Activated effector memory CD4-positive, alpha-beta T cell treated with anti-CD3 and anti-CD28 coated beads, Interleukin-2, amount 50 U/mL, for 16 hours (primary cell): Measurements from ENCODE around the gene HECTD4.

Experiments
- DNase-seq: peaks from one replicate; pipeline ENCODE4 v3.0.0-alpha.2; 2020

The HECTD4 gene

DNA sequence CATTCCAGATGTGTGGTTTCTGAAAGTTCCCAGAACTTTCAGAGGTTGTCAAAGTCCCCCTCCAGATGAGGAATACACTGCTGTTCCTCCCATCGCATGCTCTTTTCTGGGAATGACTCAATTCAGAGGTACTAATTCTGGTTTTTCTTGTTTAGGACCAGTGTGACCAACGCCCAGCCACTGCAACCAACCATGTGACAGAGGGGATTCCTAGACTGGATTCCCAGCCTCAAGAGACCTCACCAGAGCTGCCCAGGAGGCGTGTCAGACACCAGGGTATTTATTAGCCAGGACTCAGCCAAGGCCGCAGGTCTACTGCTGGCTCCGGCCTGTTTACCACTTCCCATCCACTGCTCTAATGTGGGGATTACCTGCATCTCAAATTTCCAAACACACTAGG is 232.6 kb downstream of the HECTD4 start:
- peak; percentile 43 for DNase-seq

DNA sequence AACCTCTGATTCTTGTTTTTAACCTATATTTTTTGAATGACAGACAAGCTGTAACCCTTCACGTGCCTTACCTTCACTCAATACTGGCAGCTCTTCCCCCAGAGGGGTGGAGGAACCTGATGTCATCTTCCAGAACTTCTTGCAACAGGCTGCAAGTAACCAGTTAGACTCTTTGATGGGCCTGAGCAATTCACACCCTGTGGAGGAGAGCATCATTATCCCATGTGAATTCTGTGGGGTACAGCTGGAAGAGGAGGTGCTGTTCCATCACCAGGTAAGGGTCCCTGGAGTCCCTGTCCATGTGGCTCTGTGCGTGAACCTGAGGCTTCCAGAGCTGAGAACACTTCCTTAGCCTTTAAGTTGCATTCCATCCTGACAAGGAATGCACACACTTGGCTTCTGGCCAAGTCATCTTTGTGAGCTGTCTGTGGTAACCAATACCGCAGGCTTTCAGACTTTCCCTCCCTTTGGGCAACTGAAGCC is 234.2 kb downstream of the HECTD4 start:
- DNase-seq = peak; percentile 12

DNA sequence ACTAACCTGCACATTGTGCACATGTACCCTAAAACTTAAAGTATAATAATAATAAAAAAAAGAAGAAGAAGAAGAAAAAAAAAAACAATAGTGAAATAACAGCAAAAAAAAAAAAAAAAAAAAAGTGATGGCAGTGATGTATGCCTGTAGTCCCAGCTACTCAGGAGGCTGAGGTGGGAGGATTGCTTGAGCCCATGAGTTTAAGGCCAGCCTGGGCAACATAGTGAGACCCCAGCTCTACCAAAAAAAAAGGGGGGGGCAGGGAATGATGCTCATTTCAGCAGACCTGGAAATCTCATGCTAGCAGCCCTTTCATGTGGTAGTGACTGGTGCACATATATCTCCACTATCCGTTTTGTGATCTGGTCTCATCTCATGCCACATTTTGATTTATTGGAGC is 236.1 kb downstream of the HECTD4 start:
- no peak for DNase-seq

DNA sequence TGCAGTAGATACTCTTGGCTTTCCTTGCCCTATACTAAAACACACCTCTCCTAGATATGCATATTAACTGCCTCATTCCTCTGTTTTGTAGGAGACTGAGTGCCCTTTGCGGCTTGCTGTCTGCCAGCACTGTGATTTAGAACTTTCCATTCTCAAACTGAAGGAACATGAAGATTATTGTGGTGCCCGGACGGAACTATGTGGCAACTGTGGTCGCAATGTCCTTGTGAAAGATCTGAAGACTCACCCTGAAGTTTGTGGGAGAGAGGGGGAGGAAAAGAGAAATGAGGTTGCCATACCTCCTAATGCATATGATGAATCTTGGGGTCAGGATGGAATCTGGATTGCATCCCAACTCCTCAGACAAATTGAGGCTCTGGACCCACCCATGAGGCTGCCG is 241.5 kb downstream of the HECTD4 start:
- DNase-seq = no peak

DNA sequence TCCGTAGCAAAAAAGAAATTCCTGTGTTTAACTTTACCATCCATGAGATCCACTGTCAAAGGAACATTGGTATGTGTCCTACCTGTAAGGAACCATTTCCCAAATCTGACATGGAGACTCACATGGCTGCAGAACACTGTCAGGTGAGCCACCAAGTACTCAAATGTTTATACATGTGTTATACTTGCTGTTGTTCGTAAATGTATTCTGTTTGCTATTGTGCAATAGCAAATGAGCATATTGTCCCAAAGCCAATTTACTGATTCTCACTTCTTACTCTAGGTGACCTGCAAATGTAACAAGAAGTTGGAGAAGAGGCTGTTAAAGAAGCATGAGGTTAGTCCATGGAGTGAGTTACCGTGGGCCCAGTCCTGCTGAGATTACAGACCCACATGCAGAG is 247.5 kb downstream of the HECTD4 start:
- no peak for DNase-seq

DNA sequence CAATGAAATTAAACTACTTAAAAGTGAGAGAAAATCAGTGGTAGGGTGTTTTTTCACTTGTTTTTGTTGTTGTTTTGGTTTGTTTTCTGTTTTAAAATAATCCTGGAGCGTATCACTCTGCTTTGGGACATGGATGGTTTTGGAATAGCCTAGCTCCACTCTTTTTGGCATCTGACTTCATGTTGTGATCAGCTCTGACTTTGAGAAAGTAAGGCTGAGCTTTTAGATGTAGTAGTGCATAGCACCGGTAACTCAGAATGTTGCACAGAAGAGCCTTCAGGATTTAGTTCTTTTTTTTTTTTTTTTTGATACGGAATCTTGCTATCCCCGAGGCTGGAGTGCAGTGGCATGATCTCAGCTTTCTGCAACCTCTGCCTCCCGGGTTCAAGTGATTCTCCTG is 248.8 kb downstream of the HECTD4 start:
- no peak for DNase-seq

DNA sequence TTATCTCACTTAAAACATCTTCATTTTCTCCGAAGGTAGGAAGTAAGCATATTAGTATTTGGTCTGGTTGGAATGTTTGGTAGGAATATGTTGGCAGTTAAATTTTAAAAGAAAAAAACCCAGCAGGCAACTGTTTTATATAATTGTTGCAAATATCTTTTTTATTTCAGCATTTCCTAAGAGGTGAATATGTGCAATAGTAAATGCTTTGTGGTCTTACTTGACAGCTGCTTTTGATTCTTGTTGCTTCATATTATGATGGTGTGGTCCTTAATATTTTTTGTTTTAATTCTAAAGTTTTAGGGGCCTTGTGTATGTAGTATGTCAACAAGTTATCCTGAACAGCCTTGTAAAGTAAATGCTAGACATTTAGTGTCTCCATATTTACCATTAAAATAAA is 250.5 kb downstream of the HECTD4 start:
- no peak for DNase-seq

DNA sequence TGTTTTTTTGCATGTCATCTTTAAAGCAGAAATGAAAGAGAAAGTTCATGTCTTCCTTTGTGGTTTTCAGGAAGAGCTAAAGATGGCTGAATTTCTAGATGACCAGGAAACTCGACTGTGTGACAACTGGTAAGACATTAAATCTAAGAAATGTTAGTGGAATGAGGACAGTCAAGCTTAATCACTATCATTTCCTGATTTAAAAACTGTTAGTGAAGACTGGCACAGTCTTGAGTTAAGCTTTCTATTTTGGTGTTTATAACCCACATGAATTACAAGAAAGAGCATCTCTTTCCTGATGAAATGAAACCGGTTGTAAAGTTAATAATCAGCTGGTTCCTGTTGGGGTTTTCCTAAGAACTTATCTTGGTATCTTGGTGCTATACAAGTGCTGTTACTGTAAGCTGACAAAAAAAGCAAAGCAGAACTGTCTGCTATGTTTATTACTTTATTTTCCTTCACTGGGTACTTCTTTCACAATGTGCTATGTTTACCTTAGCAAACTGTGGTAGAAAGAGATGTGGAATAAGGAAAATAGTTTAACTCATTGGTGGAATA is 251.7 kb downstream of the HECTD4 start:
- no peak for DNase-seq

DNA sequence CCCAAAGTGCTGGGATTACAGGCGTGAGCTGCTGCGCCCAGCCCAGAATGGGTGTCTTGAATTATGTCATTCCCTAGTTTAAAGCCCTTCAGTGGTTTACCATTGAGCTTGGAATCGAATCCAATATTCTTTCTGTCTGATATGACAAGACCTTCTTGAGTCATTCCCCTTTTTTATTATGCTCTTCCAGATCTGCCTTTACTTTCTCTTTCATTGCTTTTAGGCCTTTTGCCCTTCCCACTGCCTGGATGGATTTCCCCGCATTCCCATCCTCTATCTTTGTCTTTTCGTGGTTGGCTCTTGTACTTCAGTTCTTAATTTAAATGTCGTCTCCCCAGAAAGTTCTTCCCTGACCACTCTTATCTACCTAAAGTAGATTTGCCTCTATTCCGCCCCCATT is 255.3 kb downstream of the HECTD4 start:
- DNase-seq = no peak

DNA sequence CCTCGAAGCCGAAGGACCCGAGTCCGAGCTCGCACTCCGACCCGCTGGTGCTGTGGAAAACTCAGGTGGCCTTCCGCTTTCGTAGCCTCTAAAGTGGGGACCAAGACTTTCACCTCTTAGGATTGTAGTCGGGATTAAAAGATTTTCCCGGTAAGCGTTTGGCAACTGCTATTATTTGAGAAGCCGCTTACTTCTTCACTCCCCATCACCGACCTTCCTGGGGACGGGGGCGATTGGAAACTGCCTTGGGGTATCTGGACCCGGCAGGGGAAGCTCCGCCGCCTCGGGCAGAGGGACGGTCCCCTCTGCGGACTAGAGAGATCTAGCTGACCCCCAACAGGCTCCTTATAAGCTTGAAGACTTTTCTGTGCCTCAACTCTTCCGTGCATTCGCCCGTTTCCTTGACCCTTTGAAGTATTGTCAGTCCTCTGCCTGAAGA is 256.2 kb downstream of the HECTD4 start:
- DNase-seq = peak; percentile 63

DNA sequence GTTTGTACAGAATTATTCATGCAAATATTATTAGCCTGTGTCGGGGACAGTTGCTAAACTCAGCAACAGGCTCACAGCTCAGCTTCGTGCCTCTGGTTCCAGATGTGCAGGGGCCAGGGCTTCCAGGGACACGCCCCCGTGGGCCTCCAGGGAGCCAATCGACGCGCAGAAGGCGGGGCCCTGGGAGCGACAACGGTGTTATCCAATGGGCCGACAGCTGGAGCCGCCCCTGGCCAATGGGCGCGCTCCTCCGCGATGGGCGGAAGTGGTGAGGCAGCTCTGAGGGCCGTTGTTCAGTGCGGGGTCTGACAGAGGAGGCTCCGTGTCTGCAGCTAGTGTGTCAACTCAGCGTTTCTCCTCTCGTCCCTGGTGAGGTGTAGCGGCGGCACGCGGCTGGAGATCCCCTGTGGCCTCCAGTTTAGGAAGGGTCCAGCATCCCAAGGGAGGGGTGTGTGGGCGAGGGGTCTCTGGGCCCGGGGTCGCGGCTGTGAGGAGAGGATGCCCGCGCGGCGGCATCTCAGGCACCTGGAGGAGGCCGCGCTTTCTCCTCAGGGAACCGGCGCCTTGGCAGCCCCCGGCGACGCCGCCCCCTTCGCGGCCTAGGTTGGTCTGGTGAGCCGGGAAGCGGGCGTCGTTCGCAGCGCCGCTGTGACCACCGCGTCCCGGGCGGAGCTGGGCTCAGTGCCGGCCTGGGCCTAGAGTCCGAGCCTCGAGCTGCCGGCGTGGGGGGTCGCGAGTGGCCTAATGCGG is 256.8 kb downstream of the HECTD4 start, which contains the start of gene TRAFD1:
TSS of gene TRAFD1 (plus strand) at position 311 of the 750 bp plus-strand sequence. CDS start 4,963 bp downstream, outside the sequence.
- peak; percentile 99 for DNase-seq

DNA sequence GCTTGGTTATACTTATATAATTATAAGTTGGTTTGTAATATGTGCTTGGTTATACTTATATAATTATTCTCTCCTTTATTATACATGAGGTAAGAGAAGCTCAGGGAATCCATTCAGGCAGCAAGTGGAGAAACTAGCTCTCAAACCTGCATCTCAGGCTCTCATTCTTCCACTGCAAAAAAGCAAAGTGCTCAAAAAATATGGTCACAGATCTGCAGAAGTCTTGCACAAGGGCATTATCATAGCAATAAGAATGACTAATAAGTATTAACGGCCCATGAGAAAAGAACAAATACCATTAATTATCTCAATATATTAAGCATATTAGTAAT is 257.3 kb downstream of the HECTD4 start:
- DNase-seq = no peak

DNA sequence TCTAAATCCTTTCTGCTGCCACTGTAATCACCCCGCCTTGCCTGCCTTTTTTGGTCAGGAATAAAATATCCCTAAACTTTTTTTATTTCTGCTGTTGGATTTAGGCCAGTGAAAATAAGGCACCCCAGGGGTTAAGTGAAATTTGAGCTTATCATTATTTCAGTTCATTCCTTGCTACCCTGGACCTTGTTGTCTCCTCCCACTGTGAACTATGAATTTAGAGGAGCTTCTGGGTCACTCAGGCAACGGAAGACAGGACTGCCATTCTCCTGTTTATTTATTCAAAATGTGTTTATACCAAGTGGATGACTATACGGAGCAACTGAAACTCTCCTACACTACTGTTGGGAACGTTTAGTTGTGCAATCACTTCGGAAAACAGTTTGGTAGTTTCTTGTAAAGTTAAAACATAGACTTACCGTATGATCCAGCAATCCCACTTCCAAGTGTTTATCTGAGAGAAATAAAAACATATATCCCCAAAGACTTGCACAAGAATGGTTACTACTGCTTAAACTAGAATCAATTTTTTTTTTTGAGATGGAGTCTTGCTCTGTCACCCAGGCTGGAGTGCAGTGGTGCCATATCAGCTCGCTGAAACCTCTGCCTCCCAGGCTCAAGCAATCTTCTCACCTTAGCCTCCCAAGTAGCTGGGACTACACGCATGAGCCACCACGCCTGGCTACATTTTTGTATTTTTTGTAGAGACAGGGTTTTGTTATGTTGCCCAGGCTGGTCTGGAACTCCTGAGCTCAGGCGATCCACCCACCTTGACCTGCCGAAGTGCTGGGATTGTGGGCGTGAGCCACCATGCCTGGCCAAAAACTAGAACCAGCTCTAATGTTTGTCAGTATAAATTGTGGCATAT is 259.2 kb downstream of the HECTD4 start:
- peak; percentile 34 for DNase-seq

DNA sequence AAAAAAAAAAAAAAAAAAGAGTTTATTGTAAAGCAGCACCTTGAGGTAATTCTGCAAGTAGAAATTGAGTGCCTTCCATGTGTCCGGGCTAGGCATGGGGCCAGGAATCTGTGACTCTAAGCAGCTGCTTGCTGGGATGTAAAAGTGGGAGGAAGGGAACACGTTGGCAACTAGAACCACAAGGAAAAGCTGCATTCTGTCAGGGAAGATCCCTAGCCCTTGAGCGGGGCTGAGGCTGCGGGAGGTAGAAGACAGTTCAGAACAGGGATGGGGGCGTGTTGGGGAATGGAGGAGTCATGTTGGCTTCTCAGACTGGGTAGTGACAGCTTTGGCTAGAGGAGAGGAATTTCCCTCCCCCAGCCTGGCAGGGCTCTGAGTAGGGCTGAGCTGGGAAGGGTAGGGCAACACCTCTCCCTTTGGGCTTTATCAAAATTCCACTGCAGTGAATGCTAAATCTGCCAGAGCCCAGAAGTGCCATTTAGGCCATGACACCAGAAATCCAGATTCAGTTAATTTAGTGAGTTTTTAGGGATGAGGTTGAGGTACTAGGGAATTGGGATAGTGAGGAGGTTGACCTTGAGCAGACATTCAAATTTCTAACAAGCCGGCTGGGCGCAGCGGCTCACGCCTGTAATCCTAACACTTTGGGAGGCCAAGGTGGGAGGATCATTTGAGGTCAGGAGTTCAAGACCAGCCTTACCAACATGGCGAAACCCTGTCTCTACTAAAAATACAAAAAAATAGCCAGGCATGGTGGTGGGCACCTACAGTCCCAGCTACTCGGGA is 260.3 kb downstream of the HECTD4 start:
- DNase-seq = peak; percentile 33

DNA sequence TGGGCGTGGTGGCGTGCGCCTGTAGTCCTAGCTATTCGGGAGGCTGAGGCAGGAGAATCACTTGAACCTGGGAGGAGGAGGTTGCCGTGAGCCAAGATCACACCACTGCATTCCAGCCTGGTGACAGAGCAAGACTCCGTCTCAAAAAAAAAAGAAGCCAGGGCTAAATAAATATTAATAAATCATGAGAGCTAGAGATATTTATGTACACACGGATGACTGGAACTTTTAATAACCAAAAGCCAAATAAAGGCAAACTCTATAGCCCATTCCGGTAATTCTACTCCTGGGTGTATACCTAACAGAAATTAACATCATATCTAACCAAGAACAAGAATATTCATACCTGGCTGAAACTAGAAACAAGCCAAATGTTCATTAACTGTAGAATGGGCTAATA is 264.5 kb downstream of the HECTD4 start:
- peak; percentile 10 for DNase-seq

DNA sequence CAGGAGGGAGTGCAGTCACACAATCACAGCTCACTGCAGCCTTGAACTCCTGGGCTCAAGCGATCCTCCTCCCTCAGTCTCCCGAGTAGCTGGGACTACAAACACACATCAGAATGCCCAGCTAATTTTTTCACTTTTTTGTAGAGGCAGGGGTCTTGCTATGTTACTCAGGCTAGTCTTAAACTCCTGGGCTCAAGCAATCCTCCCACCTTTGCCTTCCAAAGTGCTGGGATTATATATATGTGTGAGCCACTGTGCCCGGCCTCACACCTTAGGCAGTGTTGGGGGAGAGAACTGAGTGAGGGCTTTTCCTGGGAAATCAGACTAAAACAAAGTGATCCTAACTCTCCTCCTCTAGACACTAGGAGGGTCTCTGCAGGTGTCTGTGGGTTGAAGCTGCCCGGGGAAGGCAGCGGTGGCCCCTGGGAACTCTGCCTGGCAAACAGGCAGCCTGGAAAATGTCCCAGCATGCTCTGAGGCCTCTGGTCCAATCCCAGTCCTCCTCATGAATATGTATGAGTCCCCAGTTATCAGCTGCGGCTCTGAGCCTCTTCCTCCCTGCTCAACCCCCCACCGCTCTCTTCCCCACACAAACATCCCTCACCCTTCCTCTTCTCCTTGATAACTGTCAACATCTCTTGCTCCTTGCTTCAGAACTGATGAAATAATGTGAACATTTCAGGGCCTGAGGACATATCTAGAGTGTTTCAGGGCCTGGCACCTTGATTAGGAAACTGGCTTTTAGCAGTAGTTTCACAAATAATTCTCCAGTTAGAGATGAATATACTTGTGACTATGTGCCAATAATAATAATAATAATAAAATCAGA is 265.8 kb downstream of the HECTD4 start:
- DNase-seq = peak; percentile 51

DNA sequence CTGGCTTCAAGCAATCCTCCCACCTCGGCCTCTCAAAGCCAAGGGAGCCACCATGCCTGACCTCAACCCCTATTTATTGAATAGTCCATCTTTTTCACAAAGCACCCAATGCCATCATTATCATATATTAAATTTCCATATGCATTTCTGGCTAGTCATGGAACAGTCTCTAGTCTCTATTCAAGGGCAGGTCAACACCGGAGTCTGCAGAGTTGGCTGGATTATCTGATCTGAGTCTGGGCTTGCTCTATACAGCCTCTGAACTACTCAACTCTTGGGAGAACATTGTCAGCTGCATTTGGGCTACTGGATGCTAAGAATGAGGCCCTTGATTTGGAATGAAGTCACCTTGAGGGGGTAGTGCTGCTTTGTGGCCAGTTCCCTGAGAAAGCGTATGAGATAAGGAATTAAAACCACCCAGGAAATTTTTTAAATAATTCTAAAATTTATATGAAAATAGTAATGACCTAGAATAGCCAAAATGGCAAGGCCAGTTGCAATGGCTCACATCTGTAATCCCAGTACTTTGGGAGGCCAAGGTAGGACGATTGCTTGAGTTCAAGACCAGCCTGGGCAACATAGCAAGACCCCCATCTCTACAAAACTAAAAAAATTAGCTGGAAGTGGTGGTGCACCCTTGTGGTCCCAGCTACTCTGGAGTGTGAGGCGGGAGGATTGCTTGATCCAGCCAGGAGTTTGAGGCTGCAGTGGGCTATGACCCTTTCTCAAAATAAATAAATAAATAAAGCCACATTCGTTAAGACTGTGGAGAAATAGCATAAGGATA is 266.8 kb downstream of the HECTD4 start:
- peak; percentile 27 for DNase-seq

DNA sequence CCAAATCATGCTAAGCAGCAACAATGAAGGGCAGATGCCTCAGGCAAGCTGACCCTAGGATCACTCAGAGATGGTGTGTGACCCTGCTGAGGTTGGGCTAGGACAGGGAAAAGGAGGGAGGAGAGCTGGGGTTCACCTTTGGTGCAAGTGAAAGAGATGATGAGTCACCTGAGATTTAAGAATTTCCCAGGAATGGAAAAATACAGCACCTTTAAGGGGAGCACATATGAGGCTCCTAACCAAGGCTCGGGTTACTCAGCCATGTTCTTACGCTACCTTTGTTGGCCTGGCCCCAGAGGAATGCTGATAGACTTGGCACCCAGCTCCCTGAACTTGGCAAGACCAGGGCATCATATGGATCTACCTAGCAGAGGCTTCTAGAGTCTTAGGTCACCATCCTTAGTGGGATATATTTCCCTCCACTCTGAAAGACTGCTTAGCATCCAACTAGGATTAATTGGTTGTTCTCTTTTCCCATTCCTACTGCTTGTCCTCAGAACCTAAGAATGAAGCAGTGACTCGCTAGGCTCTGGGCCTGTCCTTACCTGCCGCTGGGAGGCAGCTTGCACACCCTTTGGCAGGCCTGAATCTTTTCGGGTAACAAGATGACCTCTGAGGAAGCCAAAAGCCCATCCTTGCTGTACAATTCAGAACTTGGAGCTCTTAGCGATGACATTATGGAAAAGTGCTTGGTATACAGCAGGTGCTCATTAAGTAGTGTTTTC is 269.7 kb downstream of the HECTD4 start:
- DNase-seq = peak; percentile 42

DNA sequence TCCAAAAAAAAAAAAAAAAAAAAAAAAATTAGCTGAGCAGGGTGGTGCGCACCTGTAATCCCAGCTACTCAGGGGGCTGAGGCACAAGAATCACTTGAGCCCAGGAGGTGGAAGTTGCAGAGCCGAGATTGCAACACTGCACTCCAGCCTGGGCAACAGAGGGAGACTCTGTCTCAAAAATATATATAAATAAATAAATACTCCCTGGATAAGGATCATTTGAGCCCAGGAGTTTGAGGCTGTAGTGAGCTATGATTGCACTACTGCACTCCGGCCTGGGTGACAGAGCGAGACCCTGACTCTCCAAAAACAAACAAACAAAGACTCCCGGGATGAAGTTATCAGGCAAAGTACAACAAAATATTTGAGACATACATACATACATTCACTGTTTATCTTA is 270.3 kb downstream of the HECTD4 start:
- peak; percentile 46 for DNase-seq
